ENCODE data around the gene SCRN2.
A peak's percentile ranks its signal among the peaks of the same experiment; 100 is the strongest.

SCRN2 gene

DNA sequence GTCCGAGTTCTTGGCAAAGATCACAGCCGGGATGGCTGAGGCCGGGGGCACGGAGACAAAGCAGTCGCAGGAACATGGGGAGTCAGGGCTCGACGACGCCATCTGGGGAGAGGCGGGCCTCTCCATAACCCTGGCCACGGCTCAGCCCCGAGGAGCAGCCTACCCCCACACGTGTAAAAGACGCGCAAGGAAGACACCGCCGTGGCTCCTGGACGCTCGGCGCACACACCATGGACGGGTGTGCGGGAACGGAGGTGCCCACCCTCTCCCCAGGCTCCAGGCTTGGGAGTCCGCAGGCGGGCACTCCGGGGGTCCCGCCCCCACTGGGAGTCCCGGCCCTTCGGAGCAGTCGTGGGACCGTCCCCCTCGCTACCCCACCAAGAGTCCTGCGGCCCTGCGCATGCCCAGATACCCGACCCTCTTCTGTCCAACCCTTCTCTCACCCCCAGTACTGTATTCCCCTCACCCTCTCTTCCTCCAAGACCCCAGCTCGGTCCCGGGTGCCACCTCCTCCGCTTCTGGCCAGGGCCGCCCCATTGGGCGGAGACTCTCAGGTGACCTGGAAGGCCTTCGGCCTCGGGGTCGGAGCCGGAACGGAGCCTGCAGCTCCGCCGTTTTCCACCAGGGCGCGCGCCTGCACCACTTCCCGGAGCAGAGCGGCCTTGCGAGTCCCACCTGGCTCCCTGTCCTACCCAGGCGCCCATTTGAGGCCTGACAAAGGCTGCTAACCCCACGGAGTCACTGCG, at the start of gene SCRN2:
Gene SCRN2, minus strand, starts transcription at position 532 of the 746 bp plus-strand sequence. Its CDS starts 430 bp downstream, at position 102.
- peak; percentile 74 to 75 for DNase-seq (ENCODE audit: low read depth in 2 of 2)

DNA sequence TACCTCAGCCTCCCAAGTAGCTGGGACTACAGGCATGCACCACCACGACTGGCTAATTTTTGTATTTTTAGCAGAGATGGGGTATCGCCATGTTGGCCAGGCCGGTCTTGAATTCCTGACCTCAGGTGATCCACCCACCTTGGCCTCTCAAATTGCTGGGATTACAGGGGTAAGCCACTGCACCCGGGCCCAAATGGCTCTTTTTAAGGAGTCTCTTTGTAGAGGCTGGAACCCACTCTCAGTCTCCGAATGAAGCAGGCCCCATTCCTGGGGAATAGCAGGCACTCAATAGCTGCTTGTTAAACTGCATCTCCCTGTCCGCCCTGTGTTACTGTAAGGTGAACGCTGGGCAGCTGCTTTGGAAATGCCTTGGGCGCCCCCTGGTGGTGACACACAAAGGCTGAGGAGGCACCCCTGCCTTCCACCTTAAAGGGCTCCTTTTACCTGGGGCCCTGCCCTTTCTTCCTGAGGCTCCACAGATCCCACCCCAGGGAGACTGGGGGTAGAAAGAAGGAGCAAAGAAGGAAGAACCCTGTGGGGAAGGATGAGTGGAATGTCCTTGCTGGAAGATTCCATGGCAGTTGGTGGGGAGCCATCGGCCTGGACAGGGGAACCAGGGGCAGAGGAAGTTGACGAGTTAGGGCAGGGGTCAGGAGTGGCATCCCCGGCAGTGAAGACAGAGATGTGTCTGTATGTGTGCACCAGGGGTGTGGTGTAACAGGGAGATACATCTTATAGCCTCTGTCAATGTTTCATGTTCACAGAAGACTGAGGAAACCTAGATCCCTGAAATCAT, 48.9 kb upstream of the SCRN2 start:
- DNase-seq (ENCODE audit: low read depth in 2 of 2): peak; percentile 81 to 92

DNA sequence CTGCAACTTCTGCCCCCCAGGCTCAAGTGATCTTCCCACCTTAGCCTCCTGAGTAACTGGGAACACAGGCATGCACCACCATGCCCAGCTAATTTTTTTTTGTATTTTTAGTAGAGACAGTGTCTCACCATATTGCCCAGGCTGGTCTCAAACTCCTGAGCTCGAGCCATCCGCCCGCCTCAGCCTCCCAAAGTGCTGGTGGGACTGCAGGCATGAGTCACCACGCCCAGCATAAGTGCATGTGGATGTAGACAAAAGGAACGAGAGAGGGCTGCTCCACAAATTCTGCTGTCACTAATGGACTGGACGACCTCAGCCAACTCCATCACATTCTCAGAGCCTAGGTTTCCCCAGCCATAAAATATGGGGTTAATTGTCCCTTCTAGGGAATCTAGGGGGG, 47.2 kb upstream of the SCRN2 start:
- DNase-seq (ENCODE audit: low read depth in 2 of 2): no peak

DNA sequence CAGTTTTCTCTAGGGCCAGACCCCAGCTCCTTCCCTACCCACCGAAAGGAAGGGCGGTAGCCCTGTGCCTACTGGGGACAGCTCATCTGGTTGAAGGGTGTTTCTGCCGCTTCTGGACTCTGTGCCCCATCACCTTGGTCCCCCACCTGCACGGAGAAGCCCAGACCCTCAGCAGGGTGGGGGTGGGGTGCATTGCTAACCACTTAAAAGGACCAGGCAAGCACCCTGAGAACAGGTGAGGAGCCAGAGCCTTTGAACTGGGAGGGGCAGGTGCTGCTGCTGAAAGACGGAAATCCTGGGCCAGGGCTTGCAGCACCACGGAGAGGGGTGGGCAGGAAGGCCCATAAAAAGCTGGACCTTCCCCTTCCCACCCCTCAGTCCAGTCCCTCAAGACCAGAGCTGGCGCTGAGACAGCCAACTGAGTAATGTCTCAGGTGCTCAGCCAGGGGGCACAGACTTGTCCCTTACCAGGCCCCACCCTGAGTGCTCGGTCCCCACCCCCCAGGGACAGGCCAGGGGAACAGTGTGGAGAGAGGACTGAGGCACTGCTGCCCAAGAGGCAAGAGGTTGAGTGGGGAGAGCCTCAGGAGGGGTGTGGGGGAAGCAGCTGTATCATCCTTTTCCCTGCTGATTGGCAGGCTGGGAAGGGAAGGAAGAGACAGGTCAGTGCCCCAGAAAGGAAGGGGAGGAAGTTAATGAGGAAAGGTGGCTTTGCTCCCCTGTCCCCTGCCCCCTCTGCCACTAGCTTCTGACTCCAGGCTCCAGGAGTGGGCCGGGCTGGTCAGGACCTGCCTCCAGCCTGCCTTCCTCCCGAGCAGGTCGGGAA, 44.0 kb upstream of the SCRN2 start:
- DNase-seq (ENCODE audit: low read depth in 2 of 2): no peak

DNA sequence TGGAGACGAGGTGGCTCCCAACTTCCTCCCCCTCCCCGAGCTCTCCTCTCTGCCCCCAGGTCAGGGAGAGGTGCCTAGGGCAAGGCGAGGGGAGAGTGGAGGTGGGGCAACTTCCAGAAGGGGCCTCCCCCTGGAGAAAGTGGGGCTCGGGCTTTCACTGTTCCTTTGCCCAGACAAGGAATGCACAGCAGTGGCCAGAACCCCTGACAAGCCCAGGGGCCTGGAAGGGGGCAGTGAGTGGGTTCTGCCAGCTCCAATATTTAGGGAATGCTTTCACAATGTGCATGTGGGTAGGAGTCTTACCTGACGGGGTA, 43.3 kb upstream of the SCRN2 start:
- DNase-seq (ENCODE audit: low read depth in 2 of 2): no peak

DNA sequence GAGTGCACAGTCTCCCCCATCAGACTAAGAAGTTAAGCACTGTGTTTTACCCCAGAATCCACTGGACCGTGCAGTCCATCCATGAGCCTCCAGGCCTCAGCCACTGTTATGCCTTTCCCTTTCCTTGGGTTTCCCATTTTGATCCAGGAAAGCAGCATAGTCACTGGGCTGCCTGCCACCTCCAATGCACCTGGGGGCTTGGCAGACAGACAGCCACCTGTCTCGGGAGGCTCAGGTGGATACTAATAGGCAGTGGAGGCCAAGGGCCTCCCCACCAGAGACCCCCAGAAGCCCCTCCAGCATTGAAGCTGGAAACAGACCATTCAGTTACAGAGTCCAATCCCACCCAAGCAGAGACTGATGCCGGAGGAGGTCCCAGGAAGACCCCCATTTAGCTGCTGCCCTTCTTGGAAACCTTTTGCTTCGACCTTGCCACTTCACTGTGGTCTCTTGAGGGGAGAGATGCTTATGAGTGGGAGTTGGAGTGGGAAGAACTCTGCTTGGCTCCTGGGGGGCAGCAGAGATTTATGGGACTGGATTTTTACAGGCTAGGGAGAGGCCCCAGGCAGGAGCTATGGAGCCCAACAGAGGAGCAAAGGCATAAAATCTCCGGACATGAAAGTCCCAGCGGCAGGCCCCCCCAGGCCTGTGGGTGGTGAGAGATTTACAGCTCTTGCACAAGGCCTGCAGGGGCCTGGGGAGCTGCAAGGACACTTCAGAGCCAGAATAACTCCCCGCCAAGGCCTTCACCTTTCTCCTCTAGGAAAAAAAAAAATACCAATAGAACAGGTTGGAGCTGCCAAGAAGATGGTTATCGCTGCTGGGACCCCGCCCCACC, 42.7 kb upstream of the SCRN2 start:
- no peak for DNase-seq (ENCODE audit: low read depth in 2 of 2)

DNA sequence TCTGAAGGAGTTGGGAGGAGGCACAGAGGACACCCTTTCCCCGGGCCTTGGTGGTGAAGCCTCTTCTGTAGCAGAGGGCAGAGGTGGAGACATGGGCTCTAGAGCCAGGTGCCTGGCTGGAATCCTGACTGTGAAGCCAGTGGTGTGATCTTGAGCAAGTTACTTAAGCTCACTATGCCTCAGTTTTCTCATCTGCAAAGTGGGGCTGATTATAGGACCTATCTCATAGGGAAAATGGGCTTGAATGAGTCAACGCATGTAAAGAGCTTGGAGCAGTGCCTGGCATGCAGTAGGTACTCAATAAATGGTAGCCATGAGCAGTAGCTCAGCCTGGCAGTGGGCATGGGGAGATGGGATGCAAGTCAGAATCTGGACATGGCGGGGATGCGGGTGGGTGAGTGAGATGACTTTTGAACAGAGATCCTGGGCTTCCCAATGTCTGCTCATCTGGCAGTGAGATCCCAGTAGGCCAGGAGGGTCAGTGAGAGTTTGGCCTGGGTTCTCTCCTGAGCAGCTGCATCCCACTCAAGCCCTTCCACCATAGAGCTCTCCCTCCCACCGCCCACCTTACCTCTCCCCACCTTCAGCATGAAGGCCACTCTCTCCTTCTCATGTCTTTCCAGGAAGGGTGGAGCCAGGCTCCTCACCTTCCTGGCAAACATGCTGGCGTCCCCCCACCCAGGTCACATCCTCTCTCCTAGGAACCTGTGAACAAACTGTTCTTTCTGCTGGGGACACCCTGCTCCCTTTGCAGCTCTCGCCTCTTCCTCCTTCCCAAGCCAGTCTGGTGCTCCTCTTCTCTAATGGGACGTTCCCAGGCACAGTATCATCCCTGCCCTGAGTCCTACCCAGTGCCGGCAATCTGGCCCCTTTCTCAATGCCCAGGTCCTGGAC, 41.9 kb upstream of the SCRN2 start:
- DNase-seq (ENCODE audit: low read depth in 2 of 2): no peak

DNA sequence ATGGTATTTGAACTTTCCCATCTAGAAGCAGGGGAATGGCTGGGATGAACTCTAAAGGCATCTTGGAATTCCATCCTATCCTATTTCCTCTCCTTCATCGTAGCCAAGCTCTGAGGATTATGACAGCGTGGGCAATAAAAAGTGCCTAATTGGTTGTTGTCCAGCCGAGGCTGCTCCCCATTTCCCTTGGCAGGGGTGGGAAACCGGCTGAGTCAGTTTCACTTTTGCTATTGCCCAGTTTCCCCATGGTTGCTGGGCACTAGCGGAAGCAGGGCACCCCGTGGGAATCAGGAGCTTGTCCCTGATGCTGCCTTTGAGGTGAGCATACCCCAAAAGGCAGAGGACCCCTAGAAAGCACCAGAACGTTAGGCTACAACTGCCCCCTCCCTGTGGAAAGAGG, 41.2 kb upstream of the SCRN2 start:
- no peak for DNase-seq (ENCODE audit: low read depth in 2 of 2)

DNA sequence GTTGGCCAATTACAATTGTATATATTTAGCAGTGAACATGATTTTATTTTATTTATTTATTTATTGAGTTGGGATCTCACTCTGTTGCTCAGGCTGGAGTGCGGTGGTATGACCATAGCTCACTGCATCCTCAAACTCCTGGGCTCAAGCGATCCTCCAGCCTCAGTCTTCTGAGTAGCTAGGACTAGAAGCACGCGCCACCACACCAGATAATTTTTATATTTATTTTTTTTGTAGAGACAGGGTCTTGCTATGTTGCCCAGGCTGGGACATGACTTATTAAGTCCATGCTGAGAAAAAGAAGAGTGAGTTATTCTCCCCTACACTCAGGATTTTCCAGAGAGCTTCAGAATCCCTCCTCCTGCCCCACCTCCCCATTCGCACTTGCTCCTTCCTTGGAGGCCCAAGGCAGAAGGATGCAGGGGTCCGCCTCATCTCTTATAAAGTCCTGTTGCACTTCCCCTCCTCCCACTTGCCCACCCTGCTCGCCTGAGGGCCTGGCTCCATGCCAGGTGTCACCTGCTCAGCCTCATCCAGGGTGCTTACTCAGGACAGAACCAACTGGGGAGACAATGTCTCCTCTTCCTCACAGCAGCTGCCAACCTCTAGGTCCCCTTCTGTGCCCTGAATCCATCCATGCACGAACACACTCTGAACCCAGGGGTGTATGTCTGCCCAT, 38.8 kb upstream of the SCRN2 start:
- no peak for DNase-seq (ENCODE audit: low read depth in 2 of 2)

DNA sequence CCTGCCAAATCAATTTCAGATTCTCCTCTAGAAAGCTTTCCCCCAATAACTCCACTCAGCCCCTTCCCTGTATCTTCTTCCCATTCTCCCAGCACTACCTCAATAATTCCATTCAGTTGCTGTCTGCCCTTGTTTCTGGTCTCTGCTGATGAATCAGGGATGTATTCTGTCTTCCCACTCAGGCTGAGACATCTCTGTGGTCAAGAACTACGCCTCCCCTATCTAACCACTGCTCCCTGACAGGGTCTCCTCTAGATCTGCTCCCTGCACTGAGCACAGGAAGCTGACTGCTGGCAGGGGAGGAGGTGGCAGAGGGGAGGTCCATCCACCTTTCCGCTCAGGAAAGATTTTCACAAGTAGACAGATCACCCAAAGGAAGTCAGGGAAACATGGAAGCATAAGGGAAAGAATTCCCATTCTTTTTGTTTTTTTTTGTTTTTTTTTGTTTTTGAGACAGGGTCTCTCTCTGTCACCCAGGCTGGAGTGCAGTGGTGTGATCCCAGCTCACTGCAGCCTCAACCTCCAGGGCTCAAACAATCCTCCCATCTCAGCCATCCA, 38.0 kb upstream of the SCRN2 start:
- no peak for DNase-seq (ENCODE audit: low read depth in 2 of 2)

DNA sequence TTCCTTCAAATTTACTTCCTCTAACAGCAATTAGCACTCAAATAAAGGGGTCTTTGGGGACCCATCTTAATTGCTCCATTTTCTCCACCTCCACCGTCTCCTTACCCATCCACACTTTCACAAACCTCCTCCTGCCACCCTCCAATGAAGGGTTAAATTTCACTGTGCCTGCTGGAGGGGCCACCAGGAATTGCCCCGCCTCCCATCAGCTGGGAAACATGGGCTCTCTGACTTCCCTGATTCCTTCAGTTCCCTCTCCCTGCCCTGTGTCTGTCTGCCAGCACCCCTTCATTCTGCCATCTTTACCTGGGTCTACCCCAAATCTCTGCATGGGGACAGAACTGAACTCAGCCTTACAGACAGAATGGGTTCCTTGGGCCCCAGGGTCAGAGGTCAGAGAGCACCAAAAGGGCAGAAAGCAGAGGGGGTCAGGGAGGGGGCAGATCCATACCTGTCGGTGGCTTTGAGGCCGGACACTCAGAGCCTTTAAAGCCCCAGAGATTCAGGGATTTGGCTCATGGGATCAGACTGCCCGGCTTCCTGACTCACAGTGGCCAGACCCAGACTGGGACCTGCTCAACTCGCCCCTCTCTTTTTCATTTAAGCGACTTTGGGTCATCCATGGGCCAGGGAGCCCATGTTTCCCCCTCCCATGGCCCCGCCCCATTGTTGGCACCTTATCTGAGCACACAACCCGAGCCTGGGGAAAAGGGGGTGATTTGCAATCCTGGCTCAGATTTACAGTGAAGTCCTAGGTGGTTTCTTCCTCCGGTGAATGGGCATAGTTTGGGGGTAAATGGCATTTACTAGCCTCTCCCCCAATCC, 37.3 kb upstream of the SCRN2 start:
- DNase-seq (ENCODE audit: low read depth in 2 of 2): no peak

DNA sequence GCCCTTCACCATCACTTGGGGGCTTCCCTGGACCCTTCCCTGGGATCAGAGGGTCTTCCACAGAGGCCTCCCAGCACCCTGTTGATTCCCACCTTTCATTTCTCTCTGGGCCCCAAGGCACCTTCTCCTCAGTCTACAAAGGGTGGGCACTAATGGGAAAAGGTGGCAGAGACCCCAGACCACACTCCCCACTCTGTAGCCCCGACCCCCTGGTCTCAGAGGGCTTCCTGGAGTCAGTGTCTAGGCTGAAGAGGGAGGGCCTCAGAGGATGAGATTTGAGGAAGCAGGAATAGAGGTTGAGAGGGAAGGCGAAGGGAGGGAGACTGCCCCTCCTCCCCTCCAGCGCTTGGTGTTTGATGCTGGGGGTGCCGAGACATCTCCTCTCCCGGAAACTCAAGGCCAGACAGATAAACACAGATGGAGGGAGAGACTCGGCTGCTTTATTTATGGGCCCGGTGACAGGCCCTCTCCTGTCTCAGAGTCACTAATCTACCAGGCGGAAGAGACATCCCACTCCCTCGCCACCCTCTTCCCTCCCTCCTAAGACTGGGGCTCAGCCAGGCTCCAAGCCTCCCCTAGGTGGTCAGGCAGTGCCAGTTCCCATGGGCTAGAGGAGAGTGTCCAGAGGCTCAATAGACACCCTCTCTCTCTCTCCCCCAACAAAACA, 36.4 kb upstream of the SCRN2 start:
- no peak for DNase-seq (ENCODE audit: low read depth in 2 of 2)

DNA sequence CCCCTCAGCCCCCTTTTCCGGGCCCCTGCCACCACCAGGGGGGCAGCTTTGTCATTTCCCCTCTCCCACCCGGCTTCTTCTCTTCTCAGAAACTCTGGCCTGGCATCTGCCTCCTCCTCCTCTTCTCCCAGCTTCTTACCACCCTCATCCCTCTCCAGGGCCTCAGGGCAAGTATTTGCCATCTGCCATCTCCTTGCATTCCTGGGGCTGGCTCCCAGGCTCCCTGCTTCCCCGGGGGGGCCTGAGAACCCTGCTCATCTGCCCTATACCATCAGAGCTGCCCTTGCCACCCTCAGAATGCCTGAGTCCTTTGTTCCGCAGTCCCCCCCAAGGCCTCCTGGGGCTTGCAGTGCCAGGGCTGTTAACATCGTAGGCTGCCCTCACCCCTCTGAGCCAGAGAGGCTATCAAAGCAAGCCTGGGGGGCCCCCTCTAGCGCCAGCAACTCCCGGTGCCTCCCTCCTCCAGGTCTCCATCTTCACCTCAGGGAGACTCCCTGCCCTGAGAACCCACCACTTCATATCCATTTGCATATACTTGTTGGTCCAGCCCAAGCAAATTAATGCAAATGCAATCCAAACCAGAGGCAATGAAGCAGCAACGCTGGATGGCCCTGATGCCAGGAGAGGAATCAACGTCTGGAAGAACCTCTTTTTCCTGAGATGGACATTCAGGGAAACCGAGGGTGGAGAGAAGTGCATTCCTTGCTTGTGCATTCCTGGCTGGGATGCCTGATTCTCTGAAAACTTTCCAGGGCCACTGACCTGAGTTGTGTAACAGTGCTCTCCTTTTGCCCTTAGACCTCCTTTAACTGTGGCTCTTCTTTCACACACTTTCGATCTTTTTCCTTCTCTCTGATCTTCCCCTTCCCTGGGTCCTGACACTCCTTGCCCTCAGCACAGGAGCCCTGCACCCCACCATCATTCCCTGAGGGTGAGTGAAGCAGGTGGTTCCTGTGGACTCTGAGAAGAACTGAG, 34.2 kb upstream of the SCRN2 start:
- no peak for DNase-seq (ENCODE audit: low read depth in 2 of 2)

DNA sequence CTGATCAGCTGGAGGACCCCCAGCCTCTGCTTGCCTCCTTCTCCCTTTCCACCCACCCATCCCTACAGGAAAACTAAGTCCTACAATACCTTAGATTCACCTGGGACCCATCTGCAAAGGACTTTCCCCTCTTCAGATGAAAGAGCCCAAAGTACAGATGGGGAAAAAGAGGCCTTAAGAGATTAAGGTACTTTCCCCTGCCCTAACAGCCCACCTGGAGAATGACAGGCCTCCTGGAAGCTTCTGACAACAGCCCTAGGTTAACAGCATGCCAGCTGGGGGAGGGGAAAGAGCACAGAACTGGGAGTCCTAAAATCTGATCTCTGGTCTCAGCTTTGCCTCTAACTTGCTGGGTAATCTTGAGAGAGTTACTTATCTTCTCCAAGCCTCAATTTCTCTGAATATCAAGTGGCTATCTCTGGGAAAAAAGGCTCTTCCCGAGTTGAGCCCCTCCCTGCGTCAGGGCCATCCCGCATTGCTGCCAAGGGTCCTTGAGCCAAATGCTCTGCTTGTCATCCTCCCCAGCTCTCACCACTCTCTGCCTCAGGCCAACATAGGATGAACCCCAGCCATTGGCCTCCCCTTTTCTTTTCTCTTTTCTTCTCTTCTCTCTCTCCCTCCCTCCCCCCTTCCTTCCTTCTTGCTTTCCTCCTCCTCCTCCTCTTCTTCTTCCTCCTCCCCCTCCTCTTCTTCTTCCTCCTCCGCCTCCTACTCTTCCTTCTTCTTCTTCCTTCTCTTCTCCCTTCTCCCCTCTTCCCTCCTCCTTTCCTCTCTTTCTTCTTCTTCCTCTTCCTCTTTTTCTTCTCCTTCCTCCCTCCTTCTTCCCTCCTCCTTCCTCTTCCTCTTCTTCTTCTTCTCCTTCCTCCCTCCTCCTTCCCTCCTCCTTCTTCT, 32.4 kb upstream of the SCRN2 start:
- no peak for DNase-seq (ENCODE audit: low read depth in 2 of 2)

DNA sequence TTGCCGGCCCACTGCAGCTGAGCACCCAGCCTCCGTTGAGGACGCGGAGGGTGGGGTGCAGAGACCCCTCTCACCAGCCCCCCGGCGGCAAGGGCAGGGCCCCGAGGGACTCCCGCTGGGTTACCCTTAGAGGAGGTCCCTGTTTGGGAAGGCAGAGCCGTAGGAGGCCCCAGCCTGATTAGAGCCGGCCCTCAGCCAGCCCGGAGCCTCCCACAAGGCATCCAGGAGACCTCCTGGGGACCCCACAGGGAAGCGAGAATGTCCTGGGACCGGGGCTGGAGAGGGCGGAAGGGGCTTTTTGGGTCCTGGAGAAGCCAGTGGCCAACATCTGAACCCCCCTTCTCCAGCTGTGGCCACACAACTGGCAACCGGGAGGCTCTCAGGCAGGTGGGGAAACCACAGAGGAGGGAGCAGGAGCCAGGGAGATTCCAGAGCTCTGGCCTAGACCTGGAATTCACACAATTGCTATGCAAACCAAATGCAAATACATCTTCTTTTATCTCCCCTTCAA, 31.6 kb upstream of the SCRN2 start:
- DNase-seq (ENCODE audit: low read depth in 2 of 2): no peak

All from stimulated activated CD8-positive, alpha-beta memory T cell treated with anti-CD3 and anti-CD28 coated beads, Interleukin-7, amount 100 ng/mL, for 1 hour (primary cell).